AG04450 (cell line): Measurements from ENCODE around the gene IL17C. TPM values are rescaled to one million over a fixed set of nuclear protein-coding genes. Genes with fewer than 3 reads are reported as not detected.

Experiments used
- CTCF ChIA-PET: fragments of 300-600, 350-600 bp; formaldehyde crosslinking; extraction: SDS; loops from one replicate; lab custom pipeline; 2022; ENCODE audit warnings: antibody characterized with exemption, inconsistent platforms; lab: Charles Lee
- POLR2A ChIA-PET: fragments of 350-600 bp; formaldehyde crosslinking; extraction: SDS; loops from one replicate; lab custom pipeline; 2021; ENCODE audit warnings: antibody characterized with exemption, inconsistent platforms; lab: Yijun Ruan, JAX
- DNase-seq: peaks from one replicate; pipeline ENCODE4 v3.0.0-alpha.2; 2011; ENCODE audit warnings: low read depth, low spot score
- H3K27ac ChIP-seq: one replicate; pipeline ENCODE4 v1.5.1; 2012; ENCODE audit warnings: low read depth, low read length, control low read depth
- H3K27me3 ChIP-seq: one replicate; pipeline ENCODE4 v1.6.0; 2012; ENCODE audit warnings: low read length; ENCODE audit not compliant: control insufficient read depth, insufficient read depth
- H3K4me3 ChIP-seq: 2 replicates; pipeline ENCODE4 v1.5.1; 2011; ENCODE audit warnings: mild to moderate bottlenecking, low read depth, low read length, control low read depth
- H3K9me3 ChIP-seq: 2 replicates; pipeline ENCODE4 v1.5.1; 2012; ENCODE audit warnings: low read length; ENCODE audit not compliant: control insufficient read depth, insufficient read depth
- CTCF ChIP-seq: IDR thresholded peaks from 2 replicates; pipeline ENCODE4 v1.5.1; 2011; ENCODE audit warnings: low read depth, low read length, control low read depth, inconsistent platforms
- polyA minus RNA-seq: library from RNA; depleted of rRNA, polyadenylated mRNA; stranded (reverse); fragments of >200 nt; gene quantifications from 2 replicates; pipeline ENCODE4 v1.2.3, GENCODE V29; 2011; rRNA and poly(A)+ RNA removed
- polyA plus RNA-seq: library from polyadenylated mRNA; depleted of rRNA; stranded (reverse); fragments of >200 nt; gene quantifications from 2 replicates; pipeline ENCODE4 v1.2.3, GENCODE V29; 2011; rRNA removed

The IL17C gene
- polyA plus RNA-seq (not detected in 2 replicates), polyA minus RNA-seq (not detected in 2 replicates)

GRCh38 chr16:88638323-88639230, at the start of gene IL17C:
IL17C (plus strand) TSS chr16:88638572; CDS start chr16:88638642, 70 bp downstream.
- TF ChIP-seq CTCF, result no peak
- no peak for DNase-seq
- Histone ChIP-seq H3K27ac (no peak within 1 kb of the TSS), H3K4me3 (no peak within 1 kb of the TSS), H3K9me3 (peaks cover 3% of the 10 kb centered on the region; the same call in 1 of the 2 replicates), H3K27me3 (peaks cover 27% of the 10 kb centered on the region)
- ChIA-PET CTCF (no interaction called here), POLR2A (interaction anchor here (0.5 to 1.5 kb wide), 2 partner anchors 24 to 148 kb away, joined by 4 to 7 read pairs; partner anchors contain the start of gene MVD)

GRCh38 chr16:88588754-88589153, 49.6 kb upstream of the IL17C start:
- H3K4me3 ChIP-seq, result no peak overlapping the region
- ChIA-PET CTCF (no interaction called here), POLR2A (no interaction called here)
- no peak overlapping the region for H3K27ac ChIP-seq
- no peak for DNase-seq
- no peaks in the 10 kb centered on the region for H3K27me3 ChIP-seq
- no peaks in the 10 kb centered on the region for H3K9me3 ChIP-seq
- TF ChIP-seq CTCF, result no peak

- no peak for DNase-seq
- POLR2A ChIA-PET, result no interaction called here
- H3K4me3 ChIP-seq, result no peak overlapping the region
- H3K27me3 ChIP-seq, result no peaks in the 10 kb centered on the region
- no peak overlapping the region for H3K27ac ChIP-seq
- CTCF ChIA-PET, result no interaction called here
- H3K9me3 ChIP-seq, result no peaks in the 10 kb centered on the region
- no peak for TF ChIP-seq CTCF
These were observed 48.9 kb upstream of the IL17C start for GRCh38 chr16:88589441-88589840.

- ChIA-PET CTCF (no interaction called here), POLR2A (no interaction called here)
- TF ChIP-seq CTCF, result no peak
- DNase-seq, result no peak
- H3K27ac ChIP-seq, result no peak overlapping the region
- no peak overlapping the region for H3K4me3 ChIP-seq
- H3K27me3 ChIP-seq, result no peaks in the 10 kb centered on the region
- H3K9me3 ChIP-seq, result no peaks in the 10 kb centered on the region
These were observed 46.8 kb upstream of the IL17C start for GRCh38 chr16:88591577-88592021.

GRCh38 chr16:88593061-88593460, 45.3 kb upstream of the IL17C start:
- Histone ChIP-seq H3K27ac (no peak overlapping the region), H3K4me3 (no peak overlapping the region), H3K27me3 (no peaks in the 10 kb centered on the region), H3K9me3 (no peaks in the 10 kb centered on the region)
- POLR2A ChIA-PET, result no interaction called here
- DNase-seq, result no peak
- TF ChIP-seq CTCF, result no peak
- CTCF ChIA-PET, result no interaction called here
